HG03460 (cell line): ENCODE measurements around the gene YIF1B.
A peak's percentile ranks its signal among the peaks of the same experiment; 100 is the strongest.

Source experiments
- ATAC-seq: cut with Tn5 transposase; IDR thresholded peaks from one replicate; pipeline ENCODE4 v1.9.1; 2021; ENCODE audit not compliant: unreplicated experiment

The YIF1B gene

DNA sequence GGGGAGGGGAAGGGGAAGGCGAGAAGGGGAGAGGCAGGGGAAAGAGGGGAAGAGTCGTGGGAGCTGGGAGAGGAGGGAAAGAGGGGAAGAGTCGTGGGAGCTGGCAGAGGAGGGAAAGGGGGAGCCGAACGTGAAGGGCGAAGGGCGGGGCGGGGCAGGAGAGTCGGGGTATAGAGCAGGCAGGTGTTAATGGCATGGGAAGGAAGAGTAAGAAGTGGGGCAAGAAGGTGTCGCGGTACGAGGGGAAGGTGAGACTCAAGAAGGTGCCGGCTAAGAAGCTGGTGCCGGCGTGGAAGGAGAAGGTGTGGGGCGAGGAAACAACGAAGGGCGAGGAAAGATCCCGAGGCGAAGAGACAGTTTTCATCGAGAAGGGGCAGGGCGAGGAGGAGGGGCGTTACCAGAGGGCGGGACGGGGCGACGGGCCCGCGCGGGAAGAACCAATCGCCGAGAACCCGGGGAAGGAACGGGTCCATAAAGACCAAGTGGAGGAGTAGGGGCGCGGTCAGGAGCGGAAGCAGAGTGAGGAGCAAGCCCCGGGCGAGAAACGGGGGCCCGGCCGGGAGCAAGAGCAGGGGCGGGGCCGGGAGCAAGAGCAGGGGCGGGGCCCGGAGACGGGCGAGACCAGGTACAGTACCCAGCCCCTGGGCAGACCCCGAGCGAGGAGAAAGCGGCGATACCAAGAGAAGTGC, 20.3 kb upstream of the YIF1B start:
- ATAC-seq = peak; percentile 64

GRCh38 chr19:38333245-38333644, 17.5 kb upstream of the YIF1B start:
- no peak for ATAC-seq

DNA sequence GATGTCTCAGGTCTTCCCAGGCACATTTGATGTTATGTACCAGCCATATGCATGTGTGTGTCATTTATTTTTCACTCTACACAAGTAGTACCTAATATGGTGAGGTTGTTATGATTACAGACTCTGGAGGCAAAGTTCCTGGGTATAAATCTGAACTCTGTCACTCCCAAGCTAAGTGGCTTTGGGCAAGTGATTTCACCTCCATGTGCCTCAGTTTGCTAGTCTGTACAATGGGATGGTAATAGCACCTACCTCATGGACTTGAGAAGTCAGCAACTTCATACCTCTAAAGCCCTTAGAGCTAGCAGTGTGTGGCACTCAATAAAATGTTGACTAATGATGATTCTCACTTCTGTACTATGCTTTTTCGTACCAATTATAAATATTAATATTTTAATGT, 16.0 kb upstream of the YIF1B start:
- ATAC-seq = no peak

- no peak for ATAC-seq
Measured at GRCh38 chr19:38329651-38330050, 13.9 kb upstream of the YIF1B start.

DNA sequence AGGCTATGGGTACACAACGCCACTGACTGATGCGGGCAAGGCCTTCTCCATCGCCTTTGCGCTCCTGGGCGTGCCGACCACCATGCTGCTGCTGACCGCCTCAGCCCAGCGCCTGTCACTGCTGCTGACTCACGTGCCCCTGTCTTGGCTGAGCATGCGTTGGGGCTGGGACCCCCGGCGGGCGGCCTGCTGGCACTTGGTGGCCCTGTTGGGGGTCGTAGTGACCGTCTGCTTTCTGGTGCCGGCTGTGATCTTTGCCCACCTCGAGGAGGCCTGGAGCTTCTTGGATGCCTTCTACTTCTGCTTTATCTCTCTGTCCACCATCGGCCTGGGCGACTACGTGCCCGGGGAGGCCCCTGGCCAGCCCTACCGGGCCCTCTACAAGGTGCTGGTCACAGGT, 10.8 kb upstream of the YIF1B start:
- no peak for ATAC-seq

- ATAC-seq = no peak
Measured at GRCh38 chr19:38324431-38324830, 8.7 kb upstream of the YIF1B start.

DNA sequence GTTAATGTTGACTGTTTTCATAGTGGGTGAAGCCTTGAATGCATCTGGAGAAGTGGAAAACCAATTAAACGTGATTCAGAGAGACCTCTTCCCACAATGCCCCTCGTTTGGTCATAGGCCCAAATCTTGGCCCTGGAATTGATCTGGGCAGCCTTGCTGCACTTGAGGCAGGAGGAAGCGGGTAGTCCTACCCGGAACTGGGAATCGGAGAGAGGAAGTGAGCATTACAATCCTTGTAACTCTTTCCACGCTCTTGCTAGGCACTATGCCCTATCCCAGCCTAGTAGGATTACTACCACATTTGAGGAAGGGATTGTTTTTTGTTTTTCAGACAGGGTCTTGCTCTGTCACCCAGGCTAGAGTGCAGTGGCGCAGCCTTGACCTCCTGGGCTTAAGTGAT, 7.5 kb upstream of the YIF1B start:
- no peak for ATAC-seq

DNA sequence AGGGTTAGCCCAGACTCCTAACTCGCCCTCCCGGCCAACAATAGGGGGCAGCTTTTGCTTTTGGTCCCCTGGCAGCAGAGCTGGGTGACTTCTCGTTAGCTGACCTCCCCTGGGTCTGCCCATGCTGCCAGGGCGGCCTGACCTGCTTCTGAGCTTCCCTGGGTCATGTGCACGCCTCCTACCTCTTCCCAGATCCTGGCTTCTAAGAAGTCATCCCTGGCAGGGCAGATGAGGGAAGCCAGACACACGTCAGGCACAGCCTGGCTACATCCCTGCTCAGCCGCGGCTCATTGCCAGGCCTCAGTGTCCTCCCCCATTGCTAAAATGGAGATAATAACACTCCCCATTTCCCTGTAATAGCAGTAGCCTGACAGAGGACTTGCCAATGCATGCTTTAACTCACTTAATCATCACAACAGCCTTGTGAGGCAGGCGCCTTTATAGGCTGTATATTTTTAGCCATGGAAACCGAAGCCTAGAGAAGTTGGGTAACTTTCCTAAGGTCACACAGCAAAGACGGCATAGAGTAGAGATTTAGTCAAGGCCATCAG, 6.0 kb upstream of the YIF1B start:
- ATAC-seq = no peak

- no peak for ATAC-seq
Measured at GRCh38 chr19:38320969-38321339, 5.2 kb upstream of the YIF1B start.

GRCh38 chr19:38319421-38320258, 3.9 kb upstream of the YIF1B start, which contains the start of gene KCNK6:
KCNK6 (plus strand) TSS chr19:38319845; CDS start chr19:38319951, 106 bp downstream.
- no peak for ATAC-seq

GRCh38 chr19:38318660-38319059, 2.9 kb upstream of the YIF1B start:
- ATAC-seq = no peak

DNA sequence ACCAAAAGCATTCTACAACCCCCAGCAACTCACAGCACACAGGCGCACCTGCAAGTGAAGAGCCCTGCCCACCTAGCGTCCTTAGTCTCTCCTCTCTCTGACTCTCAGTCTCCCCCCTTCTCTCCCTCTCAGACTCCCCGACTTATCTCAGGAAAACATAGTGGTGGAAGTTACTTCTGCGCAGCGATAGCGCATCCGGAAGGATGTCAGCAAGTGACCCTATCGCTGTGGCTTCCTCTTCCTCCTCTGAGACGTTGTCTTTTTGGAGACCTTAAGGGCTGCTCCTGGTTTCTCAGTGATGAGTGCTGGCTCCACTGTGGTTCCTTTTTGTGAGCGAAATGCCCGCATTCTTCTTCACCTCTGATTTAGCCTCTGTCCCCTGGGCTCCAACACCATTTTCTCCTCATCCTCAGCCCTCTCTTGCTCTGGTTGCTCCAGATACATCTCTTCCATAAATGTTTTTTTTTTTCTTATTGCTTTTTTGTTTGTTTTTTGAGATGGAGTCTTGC, 1.4 kb upstream of the YIF1B start:
- ATAC-seq = no peak

GRCh38 chr19:38316477-38317067, 825 bp upstream of the YIF1B start:
- no peak for ATAC-seq

- ATAC-seq = no peak
Measured at GRCh38 chr19:38310986-38311385, 4.8 kb downstream of the YIF1B start.

DNA sequence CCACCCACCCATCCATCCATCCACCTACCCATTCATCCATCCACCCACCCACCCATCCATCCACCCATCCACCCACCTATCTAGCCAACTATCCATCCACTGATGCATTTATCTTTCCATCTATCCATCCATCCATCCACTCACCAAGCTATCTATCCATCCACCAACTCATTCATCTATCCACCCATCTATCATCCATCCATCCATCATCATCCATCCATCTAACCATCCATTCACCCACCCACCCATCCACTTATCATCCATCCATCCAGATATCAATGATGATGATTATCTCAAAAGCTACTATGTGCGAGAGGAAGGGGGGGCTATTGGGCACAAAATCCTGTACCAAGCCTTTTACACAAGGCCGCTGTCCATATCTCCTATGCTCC, 5.5 kb downstream of the YIF1B start:
- ATAC-seq = no peak

- no peak for ATAC-seq
Measured at GRCh38 chr19:38309615-38310278, 6.0 kb downstream of the YIF1B start.

DNA sequence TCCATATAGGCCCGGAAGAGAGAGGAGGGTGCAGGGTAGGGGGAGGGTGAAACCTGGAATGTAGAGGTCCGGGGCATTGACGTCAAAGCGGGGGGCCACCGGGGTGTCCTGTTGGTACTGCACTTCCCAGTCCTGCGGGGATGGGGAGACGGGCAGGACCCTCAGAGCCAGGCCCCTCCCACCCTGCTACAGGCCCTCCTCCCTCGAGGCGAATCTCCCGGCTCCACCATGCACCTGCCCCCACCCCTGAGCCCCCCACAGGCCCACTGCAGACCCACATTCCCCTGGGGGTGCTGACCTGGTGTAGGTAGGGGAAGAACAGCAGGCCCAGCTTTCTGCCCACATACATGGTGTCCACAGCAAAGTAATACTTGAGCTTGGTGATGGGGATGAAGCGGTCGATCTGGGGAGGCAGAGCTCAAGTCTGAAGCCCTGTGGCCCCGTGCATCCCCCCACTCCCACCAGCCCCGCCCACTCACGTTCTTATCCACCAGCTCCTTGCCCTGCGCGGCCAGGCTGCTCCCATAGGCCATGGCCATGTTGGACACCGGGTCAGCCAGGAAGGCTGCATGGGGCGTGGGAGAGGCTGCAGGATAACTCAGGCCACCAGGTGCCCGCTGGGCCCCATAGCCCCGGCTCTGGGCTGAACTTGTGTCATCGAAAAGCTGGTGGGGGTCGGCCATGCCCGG, 6.7 kb downstream of the YIF1B start:
- ATAC-seq = no peak

DNA sequence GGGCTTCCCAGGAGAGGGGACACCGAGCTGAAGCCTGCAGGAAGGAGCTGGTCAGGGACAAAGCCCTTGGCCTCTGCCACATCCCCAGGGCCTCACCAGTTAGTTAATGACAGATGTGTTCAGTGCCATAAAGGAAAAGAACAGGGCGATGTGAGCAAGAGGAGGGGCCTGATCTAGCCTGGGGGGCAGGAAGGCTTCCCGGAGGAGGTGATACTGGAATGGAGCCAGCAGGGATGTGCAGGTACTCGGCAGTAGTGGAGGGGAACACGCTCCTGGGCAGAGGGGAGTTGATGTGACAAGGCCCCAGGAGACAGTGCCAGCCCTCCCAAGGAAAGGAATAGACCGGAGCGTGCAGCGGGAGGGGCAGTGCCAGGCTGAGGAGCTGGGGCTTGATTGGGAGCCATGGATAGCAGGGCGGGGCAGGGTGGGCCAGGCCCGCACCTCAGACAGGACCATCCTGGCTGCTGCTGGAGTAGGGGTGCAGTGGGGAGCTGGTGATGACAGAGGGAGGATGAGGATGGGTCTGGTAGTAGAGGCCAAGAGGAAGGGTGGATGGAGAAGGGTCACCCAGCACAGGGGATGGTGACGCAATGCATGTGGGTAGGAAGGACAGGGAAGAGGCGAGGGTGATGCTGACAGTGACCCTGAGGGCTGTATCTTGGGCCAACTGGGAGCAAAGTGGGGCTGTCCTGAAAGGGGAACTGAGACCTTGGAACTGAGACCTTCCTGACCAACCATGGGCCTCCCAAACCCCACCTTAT, 7.6 kb downstream of the YIF1B start:
- no peak for ATAC-seq

DNA sequence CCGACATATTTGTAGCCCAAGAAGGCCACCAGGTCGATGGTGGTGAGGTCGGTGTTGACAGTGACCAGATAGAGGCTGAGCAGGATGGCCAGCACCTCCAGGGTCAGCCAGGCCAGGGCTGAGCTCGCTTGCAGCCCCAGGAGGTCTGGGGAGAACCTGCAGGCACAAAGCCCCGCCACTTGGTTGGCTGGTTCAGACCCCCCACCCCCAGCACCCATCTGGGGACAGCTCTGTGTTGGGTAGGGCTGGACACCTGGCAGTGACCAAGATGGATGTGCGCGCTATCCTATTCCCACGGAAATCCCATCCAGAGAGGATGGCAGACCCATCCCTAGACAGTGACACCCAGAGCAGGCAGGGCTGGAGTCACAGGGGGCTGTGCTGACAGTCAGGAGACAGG, 8.2 kb downstream of the YIF1B start:
- no peak for ATAC-seq

- no peak for ATAC-seq
Measured at GRCh38 chr19:38307076-38307475, 8.7 kb downstream of the YIF1B start.
